HepG2 (cell line): ENCODE measurements around the gene MCM3AP. TPM values are rescaled to one million over a fixed set of nuclear protein-coding genes. Genes with fewer than 3 reads are reported as not detected.

Experiments used
- BATF2 ChIP-seq: sonication (generic); formaldehyde crosslinking; IDR thresholded peaks from 2 replicates; pipeline ENCODE4 v1.8.0; 2022; ENCODE audit warnings: mild to moderate bottlenecking, missing genetic modification reagents, moderate library complexity
- ELF4 ChIP-seq: sonication (generic); formaldehyde crosslinking; IDR thresholded peaks from 2 replicates; pipeline ENCODE4 v1.5.0; 2020; ENCODE audit warnings: missing genetic modification reagents, mild to moderate bottlenecking, moderate library complexity, borderline replicate concordance
- FIP1L1 ChIP-seq: fragments of 200-400 bp; formaldehyde crosslinking; IDR thresholded peaks from 2 replicates; pipeline ENCODE4 v1.6.1; 2018; ENCODE audit warnings: low read depth, mild to moderate bottlenecking, low read length, moderate library complexity, borderline replicate concordance; ENCODE audit not compliant: insufficient read depth
- HDAC1 ChIP-seq: sonication (generic); formaldehyde crosslinking; IDR thresholded peaks from 2 replicates; pipeline ENCODE4 v1.5.1; 2020; ENCODE audit warnings: mild to moderate bottlenecking, missing genetic modification reagents
- KDM2A ChIP-seq: sonication (generic); formaldehyde crosslinking; IDR thresholded peaks from 2 replicates; pipeline ENCODE4 v1.4.0; 2020; ENCODE audit warnings: low read depth, missing genetic modification reagents, borderline replicate concordance
- KDM5B ChIP-seq: sonication (generic); formaldehyde crosslinking; IDR thresholded peaks from 2 replicates; pipeline ENCODE4 v1.4.0; 2020; ENCODE audit warnings: missing genetic modification reagents, mild to moderate bottlenecking, borderline replicate concordance
- NCOA1 ChIP-seq: sonication (generic); formaldehyde crosslinking; IDR thresholded peaks from 2 replicates; pipeline ENCODE4 v1.9.0; 2021; ENCODE audit warnings: missing genetic modification reagents
- NFKBIZ ChIP-seq: IDR thresholded peaks from 2 replicates; pipeline ENCODE4 v1.6.1; 2018; ENCODE audit warnings: missing genetic modification reagents, missing compliant biosample characterization
- ONECUT2 ChIP-seq: sonication (generic); formaldehyde crosslinking; IDR thresholded peaks from 2 replicates; pipeline ENCODE4 v1.4.0; 2020; ENCODE audit warnings: missing genetic modification reagents
- ZNF180 ChIP-seq: sonication (generic); formaldehyde crosslinking; IDR thresholded peaks from 2 replicates; pipeline ENCODE4 v1.4.0; 2020; ENCODE audit warnings: low read depth, missing genetic modification reagents, borderline replicate concordance
- ZNF354B ChIP-seq: sonication (generic); formaldehyde crosslinking; IDR thresholded peaks from 2 replicates; pipeline ENCODE4 v1.8.0; 2022; ENCODE audit warnings: mild to moderate bottlenecking, missing genetic modification reagents
- ZNF441 ChIP-seq: sonication (generic); formaldehyde crosslinking; IDR thresholded peaks from 2 replicates; pipeline ENCODE4 v1.7.0; 2021; ENCODE audit warnings: missing genetic modification reagents, borderline replicate concordance
- ZNF446 ChIP-seq: sonication (generic); formaldehyde crosslinking; IDR thresholded peaks from 2 replicates; pipeline ENCODE4 v1.5.0; 2020; ENCODE audit warnings: mild to moderate bottlenecking, missing genetic modification reagents
- ZNF546 ChIP-seq: sonication (generic); formaldehyde crosslinking; conservative IDR thresholded peaks from 2 replicates; pipeline ENCODE4 v1.8.1; 2023; ENCODE audit warnings: mild to moderate bottlenecking, missing genetic modification reagents
- ZNF629 ChIP-seq: sonication (generic); formaldehyde crosslinking; conservative IDR thresholded peaks from 2 replicates; pipeline ENCODE4 v1.5.0; 2020; ENCODE audit warnings: missing genetic modification reagents
- ZNF646 ChIP-seq: sonication (generic); formaldehyde crosslinking; IDR thresholded peaks from 2 replicates; pipeline ENCODE4 v1.9.0; 2021; ENCODE audit warnings: mild to moderate bottlenecking, missing genetic modification reagents
- ZSCAN29 ChIP-seq: sonication (generic); formaldehyde crosslinking; conservative IDR thresholded peaks from 2 replicates; pipeline ENCODE4 v1.4.0; 2020; ENCODE audit warnings: mild to moderate bottlenecking, missing genetic modification reagents
- polyA plus RNA-seq, 8 experiments: library from polyadenylated mRNA; depleted of rRNA in 3 of 8; stranded (reverse) in 7 of 8; unstranded in 1 of 8; fragments of >200 nt; fragmentation: Illumina TruSeq in 4 of 8; extraction: Trizol in 4 of 8; gene quantifications; 2 replicates each; pipeline versions ENCODE4 v1.2.1 to v1.2.3, GENCODE V29; 2011 to 2016; ENCODE audit warnings: low read depth in 4 of 8, missing spikeins in 1 of 8, mixed read lengths in 1 of 8; ENCODE audit not compliant: insufficient read depth in 1 of 8
- total RNA-seq, 5 experiments: library from RNA; depleted of rRNA; stranded (reverse); fragments of >200 nt; fragmentation: Illumina TruSeq; extraction: Trizol; gene quantifications; 2 replicates each; pipeline ENCODE4 v1.2.3, GENCODE V29; 2016; ENCODE audit warnings: low read depth in 1 of 5
- TF ChIP-seq, protein P1 (sequence below): sonication (generic); formaldehyde crosslinking; IDR thresholded peaks from 2 replicates; pipeline ENCODE4 v1.9.0; 2021; ENCODE audit warnings: missing genetic modification reagents, mild to moderate bottlenecking, borderline replicate concordance
- TF ChIP-seq, protein P2 (sequence below): sonication (generic); formaldehyde crosslinking; IDR thresholded peaks from 2 replicates; pipeline ENCODE4 v1.4.0; 2020; ENCODE audit warnings: missing genetic modification reagents, mild to moderate bottlenecking, borderline replicate concordance

MCM3AP gene
- total and polyA plus RNA-seq, 2 of the 13 experiments (the other 11 are each of a cell fraction or from before 2014, with no cell fraction given): 27.0 to 54.7 TPM

DNA sequence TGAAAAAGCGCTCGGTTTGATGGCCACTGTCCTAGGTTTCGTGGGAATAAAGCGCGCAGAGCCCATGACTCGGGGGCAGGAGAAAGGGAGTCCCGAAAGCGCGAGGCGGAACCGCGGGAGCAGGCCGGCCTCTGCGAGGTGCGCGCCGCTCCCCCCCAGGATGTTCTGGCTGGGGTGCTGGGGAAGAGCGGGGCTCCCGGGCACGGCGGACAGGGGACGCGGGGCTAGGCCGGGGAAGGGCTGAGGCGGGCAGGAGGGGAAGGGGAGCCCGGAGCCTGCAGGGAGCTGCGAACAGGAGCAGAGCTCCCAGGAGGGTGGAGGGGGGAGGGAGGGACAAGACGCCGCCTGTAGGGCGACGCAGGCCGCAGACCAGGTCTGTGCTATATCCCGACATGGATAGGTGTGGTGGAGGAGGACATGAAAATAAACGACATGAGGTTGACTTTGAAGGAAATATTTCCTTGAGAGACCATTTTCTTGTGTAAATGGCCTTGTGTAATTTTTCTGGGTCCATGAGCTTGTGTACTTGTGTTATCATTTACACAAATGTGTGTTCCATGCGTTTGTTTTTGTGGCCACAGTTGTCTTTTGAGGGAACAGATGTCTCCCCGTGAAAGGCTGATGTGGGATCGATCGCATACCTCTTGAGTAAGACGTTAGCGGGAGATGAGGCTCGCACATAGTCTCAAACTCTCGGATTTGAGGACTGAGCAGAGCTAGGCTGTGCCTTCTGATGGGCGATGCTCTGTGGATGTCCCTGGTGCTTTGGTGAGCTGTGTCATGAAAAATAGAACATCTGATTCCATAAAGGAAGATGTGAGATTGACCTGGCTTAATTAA, 39.9 kb upstream of the MCM3AP start (continued):
- no peak for TF ChIP-seq ZNF354B (CRISPR knock-in tag)
- TF ChIP-seq, protein P1, sequence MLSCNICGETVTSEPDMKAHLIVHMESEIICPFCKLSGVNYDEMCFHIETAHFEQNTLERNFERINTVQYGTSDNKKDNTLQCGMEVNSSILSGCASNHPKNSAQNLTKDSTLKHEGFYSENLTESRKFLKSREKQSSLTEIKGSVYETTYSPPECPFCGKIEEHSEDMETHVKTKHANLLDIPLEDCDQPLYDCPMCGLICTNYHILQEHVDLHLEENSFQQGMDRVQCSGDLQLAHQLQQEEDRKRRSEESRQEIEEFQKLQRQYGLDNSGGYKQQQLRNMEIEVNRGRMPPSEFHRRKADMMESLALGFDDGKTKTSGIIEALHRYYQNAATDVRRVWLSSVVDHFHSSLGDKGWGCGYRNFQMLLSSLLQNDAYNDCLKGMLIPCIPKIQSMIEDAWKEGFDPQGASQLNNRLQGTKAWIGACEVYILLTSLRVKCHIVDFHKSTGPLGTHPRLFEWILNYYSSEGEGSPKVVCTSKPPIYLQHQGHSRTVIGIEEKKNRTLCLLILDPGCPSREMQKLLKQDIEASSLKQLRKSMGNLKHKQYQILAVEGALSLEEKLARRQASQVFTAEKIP (CRISPR knock-in tag): no peak
- no peak for TF ChIP-seq ZNF446 (CRISPR knock-in tag)
- peak; percentile 43; the same call in 1 of the 2 replicates for TF ChIP-seq ONECUT2
- 0 out of 2 replicates have a peak, but pooled peaks have one; percentile 21 for TF ChIP-seq BATF2 (CRISPR knock-in tag)
- TF ChIP-seq, protein P2, sequence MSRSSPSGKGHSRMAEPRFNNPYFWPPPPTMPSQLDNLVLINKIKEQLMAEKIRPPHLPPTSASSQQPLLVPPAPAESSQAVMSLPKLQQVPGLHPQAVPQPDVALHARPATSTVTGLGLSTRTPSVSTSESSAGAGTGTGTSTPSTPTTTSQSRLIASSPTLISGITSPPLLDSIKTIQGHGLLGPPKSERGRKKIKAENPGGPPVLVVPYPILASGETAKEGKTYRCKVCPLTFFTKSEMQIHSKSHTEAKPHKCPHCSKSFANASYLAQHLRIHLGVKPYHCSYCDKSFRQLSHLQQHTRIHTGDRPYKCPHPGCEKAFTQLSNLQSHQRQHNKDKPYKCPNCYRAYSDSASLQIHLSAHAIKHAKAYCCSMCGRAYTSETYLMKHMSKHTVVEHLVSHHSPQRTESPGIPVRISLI: no peak
- TF ChIP-seq KDM5B (CRISPR knock-in tag): no peak
- TF ChIP-seq ZNF546 (CRISPR knock-in tag): no peak
- no peak for TF ChIP-seq ZNF180 (CRISPR knock-in tag)
- no peak for TF ChIP-seq FIP1L1
- TF ChIP-seq ZSCAN29 (CRISPR knock-in tag): no peak
- TF ChIP-seq NCOA1: peak; percentile 4; the same call in 1 of the 2 replicates
- no peak for TF ChIP-seq NFKBIZ (CRISPR knock-in tag)
- 0 out of 2 replicates have a peak, but pooled peaks have one; percentile 38 for TF ChIP-seq ZNF441 (CRISPR knock-in tag)
- TF ChIP-seq ZNF646 (CRISPR knock-in tag): no peak
- TF ChIP-seq ZNF629: no peak
- TF ChIP-seq ELF4: no peak
- TF ChIP-seq KDM2A (CRISPR knock-in tag): peak; percentile 36; the same call in 1 of the 2 replicates
- peak; percentile 57; the same call in 1 of the 2 replicates for TF ChIP-seq HDAC1 (CRISPR knock-in tag)
